SU-DHL-6 (cell line): Measurements from ENCODE around the gene CLRN2.

Source experiments
- H2AFZ ChIP-seq: fragments of 200-600 bp; sonication (generic); 2 replicates; pipeline ENCODE4 v1.6.1; 2014; ENCODE audit warnings: low read depth, mild to moderate bottlenecking, moderate library complexity, mixed read lengths, antibody characterized with exemption, low read length; ENCODE audit not compliant: severe bottlenecking
- H3F3A ChIP-seq: fragments of 200-600 bp; shearing (Covaris generic); 2 replicates; pipeline ENCODE4 v1.6.0; 2016; ENCODE audit warnings: antibody characterized with exemption, mild to moderate bottlenecking; ENCODE audit not compliant: insufficient read depth
- H3K27ac ChIP-seq: fragments of 200-600 bp; sonication (generic); 2 replicates; pipeline ENCODE4 v1.5.1; 2016; ENCODE audit warnings: low read depth, mild to moderate bottlenecking, low read length, moderate library complexity, mixed read lengths
- H3K27me3 ChIP-seq: fragments of 200-600 bp; sonication (generic), shearing (Covaris generic); 2 replicates; pipeline ENCODE4 v1.6.0; 2014; ENCODE audit warnings: mild to moderate bottlenecking, low read length
- H3K36me3 ChIP-seq: fragments of 200-600 bp; sonication (generic); 2 replicates; pipeline ENCODE4 v1.6.1; 2014; ENCODE audit warnings: mild to moderate bottlenecking, low read length, mixed read lengths
- H3K4me2 ChIP-seq: fragments of 300-600, 200-600 bp; shearing (Covaris generic), sonication (generic); 2 replicates; pipeline ENCODE4 v1.6.0; 2014; ENCODE audit warnings: low read length, low read depth, mild to moderate bottlenecking; ENCODE audit not compliant: poor library complexity, severe bottlenecking
- H3K4me3 ChIP-seq: fragments of 200-600 bp; sonication (generic); 2 replicates; pipeline ENCODE4 v1.5.1; 2014; ENCODE audit warnings: antibody characterized with exemption, low read length, mild to moderate bottlenecking, mixed read lengths; ENCODE audit not compliant: insufficient read depth, poor library complexity, severe bottlenecking
- H3K79me2 ChIP-seq: fragments of 200-600 bp; sonication (generic); 2 replicates; pipeline ENCODE4 v1.6.1; 2014; ENCODE audit warnings: mild to moderate bottlenecking, low read length, moderate library complexity; ENCODE audit not compliant: insufficient read depth
- H3K9ac ChIP-seq: fragments of 200-600 bp; sonication (generic); 2 replicates; pipeline ENCODE4 v1.7.0; 2014; ENCODE audit warnings: mild to moderate bottlenecking, low read length
- H3K9me2 ChIP-seq: fragments of 200-600 bp; sonication (generic); replicated peaks from 2 replicates; pipeline ENCODE4 v1.6.1; 2014; ENCODE audit warnings: low read length; ENCODE audit not compliant: insufficient read depth
- H3K9me3 ChIP-seq: fragments of 200-600 bp; sonication (generic); 2 replicates; pipeline ENCODE4 v1.6.1; 2014; ENCODE audit warnings: low read length, mixed read lengths; ENCODE audit not compliant: insufficient read depth
- H4K20me1 ChIP-seq: fragments of 200-600 bp; sonication (generic); 2 replicates; pipeline ENCODE4 v1.6.1; 2014; ENCODE audit warnings: low read depth, mild to moderate bottlenecking, antibody characterized with exemption, low read length, moderate library complexity, mixed read lengths
- EZH2phosphoT487 ChIP-seq: fragments of 200-600 bp; sonication (generic), shearing (Covaris generic); conservative IDR thresholded peaks from 2 replicates; pipeline ENCODE4 v1.6.1; 2018; ENCODE audit warnings: mild to moderate bottlenecking, antibody characterized with exemption, low read length, moderate library complexity, mixed read lengths
- TF ChIP-seq, protein P1 (sequence below): fragments of 200-600 bp; sonication (generic); IDR thresholded peaks from one replicate; pipeline ENCODE4 v1.5.1; 2017; ENCODE audit warnings: antibody characterized with exemption, mild to moderate bottlenecking, low read length, moderate library complexity; ENCODE audit not compliant: insufficient read depth, poor library complexity, severe bottlenecking

The CLRN2 gene

DNA sequence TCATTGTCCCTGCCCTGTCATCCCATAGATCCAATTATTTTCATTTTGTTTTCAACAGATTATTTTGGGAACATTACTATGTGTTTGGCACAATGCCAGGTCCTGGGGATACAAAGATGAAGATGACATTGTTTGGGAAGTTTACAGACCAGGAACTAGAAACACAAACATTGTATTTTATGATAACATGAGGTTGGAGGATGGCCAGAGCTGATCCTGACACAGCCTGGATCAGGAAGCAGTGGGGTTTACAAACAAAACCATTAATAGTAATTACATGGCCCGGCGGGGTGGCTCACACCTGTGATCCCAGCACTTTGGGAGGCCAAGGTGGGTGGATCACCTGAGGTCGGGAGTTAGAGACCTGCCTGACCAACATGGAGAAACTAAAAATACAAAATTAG is 29.9 kb downstream of the CLRN2 start:
- Histone ChIP-seq H3K9me2 (no peaks in the 10 kb centered on the region), H2AFZ (no peak overlapping the region), H3K4me3 (no peak overlapping the region), H3K27me3 (no peaks in the 10 kb centered on the region), H3K9me3 (no peaks in the 10 kb centered on the region), H4K20me1 (no peaks in the 10 kb centered on the region), H3F3A (no peaks in the 10 kb centered on the region), H3K4me2 (no peak overlapping the region), H3K9ac (no peak overlapping the region), H3K27ac (no peak overlapping the region), H3K79me2 (no peaks in the 10 kb centered on the region), H3K36me3 (no peaks in the 10 kb centered on the region)
- TF ChIP-seq, protein P1, sequence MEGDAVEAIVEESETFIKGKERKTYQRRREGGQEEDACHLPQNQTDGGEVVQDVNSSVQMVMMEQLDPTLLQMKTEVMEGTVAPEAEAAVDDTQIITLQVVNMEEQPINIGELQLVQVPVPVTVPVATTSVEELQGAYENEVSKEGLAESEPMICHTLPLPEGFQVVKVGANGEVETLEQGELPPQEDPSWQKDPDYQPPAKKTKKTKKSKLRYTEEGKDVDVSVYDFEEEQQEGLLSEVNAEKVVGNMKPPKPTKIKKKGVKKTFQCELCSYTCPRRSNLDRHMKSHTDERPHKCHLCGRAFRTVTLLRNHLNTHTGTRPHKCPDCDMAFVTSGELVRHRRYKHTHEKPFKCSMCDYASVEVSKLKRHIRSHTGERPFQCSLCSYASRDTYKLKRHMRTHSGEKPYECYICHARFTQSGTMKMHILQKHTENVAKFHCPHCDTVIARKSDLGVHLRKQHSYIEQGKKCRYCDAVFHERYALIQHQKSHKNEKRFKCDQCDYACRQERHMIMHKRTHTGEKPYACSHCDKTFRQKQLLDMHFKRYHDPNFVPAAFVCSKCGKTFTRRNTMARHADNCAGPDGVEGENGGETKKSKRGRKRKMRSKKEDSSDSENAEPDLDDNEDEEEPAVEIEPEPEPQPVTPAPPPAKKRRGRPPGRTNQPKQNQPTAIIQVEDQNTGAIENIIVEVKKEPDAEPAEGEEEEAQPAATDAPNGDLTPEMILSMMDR: no peak
- no peak for TF ChIP-seq EZH2phosphoT487

DNA sequence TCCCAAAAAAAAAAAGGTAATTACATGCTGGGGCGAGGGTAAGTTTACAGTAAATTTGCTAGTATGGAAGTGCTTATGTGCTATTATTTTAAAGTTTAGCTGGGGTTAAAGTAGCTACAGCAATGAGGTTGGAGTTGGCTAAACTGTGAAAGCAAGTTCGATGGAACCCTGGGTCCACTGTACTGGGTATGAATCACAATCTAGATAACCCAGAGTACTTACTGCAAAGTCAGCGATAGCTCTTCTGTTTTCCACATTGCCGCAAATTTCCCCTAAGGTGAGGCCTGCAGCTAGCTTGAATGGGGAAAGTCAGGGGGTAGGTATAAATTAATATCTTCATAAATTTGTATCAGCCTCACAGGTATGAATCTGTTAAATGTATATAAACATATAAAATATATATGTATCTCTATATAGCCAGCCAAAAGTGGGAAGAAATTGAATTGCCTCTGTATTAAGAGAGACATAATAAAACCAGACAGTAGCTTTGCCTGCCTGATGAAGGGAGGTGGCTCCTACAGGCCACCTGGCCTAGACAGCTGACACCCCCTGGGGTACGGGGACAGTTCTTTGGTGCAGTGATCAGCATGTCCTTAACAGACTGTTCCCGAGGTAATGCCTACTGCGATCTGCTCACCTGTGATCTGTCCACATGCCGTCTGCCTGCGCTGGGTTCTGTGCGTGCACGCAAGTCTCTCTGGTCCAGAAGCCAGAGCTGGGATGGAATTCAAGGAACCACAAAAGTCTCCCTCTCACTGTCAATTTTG is 30.6 kb downstream of the CLRN2 start:
- H3K9me3 ChIP-seq: no peaks in the 10 kb centered on the region
- no peak overlapping the region for H3K9ac ChIP-seq
- H3K36me3 ChIP-seq: no peaks in the 10 kb centered on the region
- TF ChIP-seq EZH2phosphoT487: no peak
- TF ChIP-seq, protein P1: no peak
- H4K20me1 ChIP-seq: no peaks in the 10 kb centered on the region
- no peaks in the 10 kb centered on the region for H3K9me2 ChIP-seq
- no peaks in the 10 kb centered on the region for H3F3A ChIP-seq
- no peak overlapping the region for H3K4me2 ChIP-seq
- no peaks in the 10 kb centered on the region for H3K27me3 ChIP-seq
- no peaks in the 10 kb centered on the region for H3K79me2 ChIP-seq
- H3K27ac ChIP-seq: no peak overlapping the region
- no peak overlapping the region for H3K4me3 ChIP-seq
- H2AFZ ChIP-seq: no peak overlapping the region

DNA sequence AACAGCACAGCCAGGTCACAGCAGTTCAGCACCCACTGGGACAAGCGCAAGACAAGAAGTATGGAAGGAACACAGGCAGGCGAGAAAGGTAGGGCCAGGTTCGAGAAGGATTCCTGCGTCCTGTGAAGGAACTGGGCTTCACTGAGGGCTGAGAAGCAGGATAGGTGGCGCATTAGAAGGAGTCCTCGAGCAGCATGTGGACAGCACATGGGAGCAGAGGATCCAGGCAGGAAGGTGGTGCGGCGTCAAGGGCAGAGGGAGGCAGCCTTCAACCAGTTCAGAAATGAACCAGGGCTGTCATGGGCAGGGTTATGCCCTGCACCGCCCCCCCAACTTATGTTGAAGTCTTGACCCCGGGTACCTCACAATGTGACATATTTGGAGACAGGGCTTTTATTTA is 31.3 kb downstream of the CLRN2 start:
- H3F3A ChIP-seq: no peaks in the 10 kb centered on the region
- no peaks in the 10 kb centered on the region for H3K9me2 ChIP-seq
- H3K79me2 ChIP-seq: no peaks in the 10 kb centered on the region
- H3K4me3 ChIP-seq: no peak overlapping the region
- no peaks in the 10 kb centered on the region for H3K9me3 ChIP-seq
- no peak overlapping the region for H3K9ac ChIP-seq
- no peak overlapping the region for H3K4me2 ChIP-seq
- no peak overlapping the region for H3K27ac ChIP-seq
- TF ChIP-seq, protein P1: no peak
- no peak for TF ChIP-seq EZH2phosphoT487
- no peak overlapping the region for H2AFZ ChIP-seq
- no peaks in the 10 kb centered on the region for H3K36me3 ChIP-seq
- H4K20me1 ChIP-seq: no peaks in the 10 kb centered on the region
- no peaks in the 10 kb centered on the region for H3K27me3 ChIP-seq
